GM12878 (cell line): ENCODE data around the gene GOSR1. TPM values are rescaled to one million over a fixed set of nuclear protein-coding genes. Genes with fewer than 3 reads are reported as not detected.
A peak's percentile ranks its signal among the peaks of the same experiment; 100 is the strongest.

Experiments
- ATAC-seq: fragments of 200-7000 bp; cut with Tn5 transposase; 3 replicates; pipeline ENCODE4 v1.9.1; 2020; ENCODE audit warnings: mild to moderate bottlenecking, moderate library complexity
- BruUV-seq: library from RNA; stranded (reverse); fragments of 400-500 nt; replicated peaks from 2 replicates; lab custom pipeline; 2021; lab: Mats Ljungman, UMichigan
- CTCF ChIA-PET: fragments of 300-600 bp; sonication (Branson Sonifier 250); formaldehyde crosslinking; extraction: SDS; loops from one replicate; lab custom pipeline; 2021; ENCODE audit warnings: inconsistent platforms; lab: Yijun Ruan, JAX
- POLR2A ChIA-PET: fragments of 350-600 bp; formaldehyde crosslinking; extraction: SDS; loops from one replicate; lab custom pipeline; 2021; ENCODE audit warnings: inconsistent platforms; lab: Charles Lee
- RAD21 ChIA-PET: fragments of 300-600 bp; sonication (Branson Sonifier 250); formaldehyde crosslinking; loops from one replicate; lab custom pipeline; 2023; ENCODE audit warnings: antibody characterized with exemption; ENCODE audit not compliant: unreplicated experiment; lab: Charles Lee
- SMC1A ChIA-PET: fragments of 300-600 bp; sonication (Branson Sonifier 250); formaldehyde crosslinking; loops from one replicate; lab custom pipeline; 2023; ENCODE audit not compliant: unreplicated experiment, uncharacterized antibody; lab: Charles Lee
- DNase-seq: peaks from one replicate; pipeline ENCODE4 v3.0.0-alpha.2; 2011; ENCODE audit warnings: low read depth, low spot score
- FAIRE-seq: peaks from 3 replicates; lab custom pipeline; 2011; peaks lifted over from hg19 to GRCh38; lab: Jason Lieb, UNC
- H2AFZ ChIP-seq: 2 replicates; pipeline ENCODE4 v1.6.0; 2011; ENCODE audit warnings: low read depth, low read length, control low read depth; ENCODE audit not compliant: control insufficient read depth
- H3K27ac ChIP-seq: 2 replicates; pipeline ENCODE4 v1.5.1; 2011; ENCODE audit warnings: control low read depth; ENCODE audit not compliant: control insufficient read depth, insufficient read depth
- H3K27me3 ChIP-seq, 2 experiments: replicated peaks in 1 of 2; 2 replicates each; pipeline versions ENCODE4 v1.6.0 to v1.6.1; 2011; ENCODE audit warnings: low read length in 1 of 2; ENCODE audit not compliant: control insufficient read depth in 2 of 2, insufficient read depth in 2 of 2
- H3K36me3 ChIP-seq, 2 experiments: 2 replicates each; pipeline ENCODE4 v1.5.1; 2011; ENCODE audit warnings: low read length in 1 of 2; ENCODE audit not compliant: control insufficient read depth in 2 of 2, insufficient read depth in 2 of 2
- H3K4me1 ChIP-seq: 2 replicates; pipeline ENCODE4 v1.6.1; 2011; ENCODE audit warnings: mild to moderate bottlenecking, low read length, moderate library complexity, mixed read lengths; ENCODE audit not compliant: control insufficient read depth, insufficient read depth
- H3K4me2 ChIP-seq: 2 replicates; pipeline ENCODE4 v1.6.0; 2011; ENCODE audit warnings: control low read depth; ENCODE audit not compliant: control insufficient read depth, insufficient read depth
- H3K4me3 ChIP-seq: fragments of 200-600 bp; sonication (generic); 2 replicates; pipeline ENCODE4 v1.5.1; 2016
- H3K79me2 ChIP-seq: 2 replicates; pipeline ENCODE4 v1.6.0; 2011; ENCODE audit warnings: low read length; ENCODE audit not compliant: control insufficient read depth, insufficient read depth
- H3K9ac ChIP-seq: 2 replicates; pipeline ENCODE4 v1.8.0; 2011; ENCODE audit warnings: low read length, control low read depth, mixed read lengths; ENCODE audit not compliant: control insufficient read depth, insufficient read depth
- H3K9me3 ChIP-seq: replicated peaks from 3 replicates; pipeline ENCODE4 v1.5.1; 2011; ENCODE audit warnings: mild to moderate bottlenecking, low read length; ENCODE audit not compliant: control insufficient read depth, insufficient read depth
- H4K20me1 ChIP-seq: 2 replicates; pipeline ENCODE4 v1.6.0; 2011; ENCODE audit not compliant: control insufficient read depth, insufficient read depth
- BACH1 ChIP-seq: fragments of 450-650 bp; IDR thresholded peaks from 2 replicates; pipeline ENCODE4 v1.6.1; 2017; ENCODE audit warnings: mild to moderate bottlenecking, borderline replicate concordance
- BCL11A ChIP-seq: IDR thresholded peaks from 2 replicates; pipeline ENCODE4 v1.6.1; 2011; ENCODE audit warnings: low read depth, low read length
- CBX3 ChIP-seq: fragments of 200-600 bp; sonication (generic); IDR thresholded peaks from 2 replicates; pipeline ENCODE4 v1.6.1; 2016; ENCODE audit warnings: low read depth, borderline replicate concordance
- CHD1 ChIP-seq: IDR thresholded peaks from 2 replicates; pipeline ENCODE4 v1.6.1; 2012; ENCODE audit warnings: low read depth, low read length, improper control_type of control experiment
- CHD4 ChIP-seq: fragments of 200-600 bp; sonication (generic); IDR thresholded peaks from 2 replicates; pipeline ENCODE4 v1.6.1; 2016; ENCODE audit warnings: mild to moderate bottlenecking
- ELK1 ChIP-seq: IDR thresholded peaks from 2 replicates; pipeline ENCODE4 v1.6.1; 2012; ENCODE audit warnings: low read depth, low read length, improper control_type of control experiment
- FOS ChIP-seq: IDR thresholded peaks from 3 replicates; pipeline ENCODE4 v1.6.1; 2011; ENCODE audit warnings: borderline replicate concordance; ENCODE audit not compliant: insufficient read length; ENCODE audit errors: extremely low read depth
- HSF1 ChIP-seq: fragments of 150-350 bp; IDR thresholded peaks from 2 replicates; pipeline ENCODE4 v1.6.1; 2014; ENCODE audit warnings: mild to moderate bottlenecking, low read depth, low read length
- KDM1A ChIP-seq: fragments of 200-600 bp; sonication (generic); IDR thresholded peaks from 2 replicates; pipeline ENCODE4 v1.6.1; 2016; ENCODE audit warnings: borderline replicate concordance
- LARP7 ChIP-seq: fragments of 450-650 bp; IDR thresholded peaks from 2 replicates; pipeline ENCODE4 v1.6.1; 2017; ENCODE audit warnings: mild to moderate bottlenecking
- MEF2B ChIP-seq: fragments of 450-650 bp; IDR thresholded peaks from 2 replicates; pipeline ENCODE4 v1.6.1; 2018; ENCODE audit warnings: mild to moderate bottlenecking, moderate library complexity; ENCODE audit not compliant: partially characterized antibody, poor library complexity, severe bottlenecking
- MTA3 ChIP-seq: IDR thresholded peaks from 2 replicates; pipeline ENCODE4 v1.6.1; 2012; ENCODE audit warnings: low read length, inconsistent platforms, borderline replicate concordance
- NFXL1 ChIP-seq: fragments of 450-650 bp; IDR thresholded peaks from 2 replicates; pipeline ENCODE4 v1.6.1; 2017; ENCODE audit warnings: antibody characterized with exemption, mild to moderate bottlenecking, borderline replicate concordance
- PBX3 ChIP-seq: IDR thresholded peaks from 2 replicates; pipeline ENCODE4 v1.6.1; 2011; ENCODE audit warnings: mild to moderate bottlenecking, low read depth, low read length, moderate library complexity; ENCODE audit not compliant: insufficient replicate concordance
- RB1 ChIP-seq: fragments of 450-650 bp; formaldehyde crosslinking; IDR thresholded peaks from 2 replicates; pipeline ENCODE4 v1.6.1; 2017; ENCODE audit warnings: mild to moderate bottlenecking, borderline replicate concordance
- SUZ12 ChIP-seq: fragments of 200-600 bp; sonication (generic); IDR thresholded peaks from one replicate; pipeline ENCODE4 v1.6.1; 2018; ENCODE audit warnings: antibody characterized with exemption, mild to moderate bottlenecking; ENCODE audit not compliant: unreplicated experiment
- TCF3 ChIP-seq: IDR thresholded peaks from 2 replicates; pipeline ENCODE4 v1.6.1; 2012; ENCODE audit warnings: low read depth, mild to moderate bottlenecking, low read length, borderline replicate concordance; ENCODE audit not compliant: insufficient read depth
- WGBS: methylation state at CpG from one replicate; pipeline ENCODE4 v1.1.6; 2016; ENCODE audit warnings: low lambda C conversion rate; ENCODE audit not compliant: insufficient replicate concordance, insufficient coverage; ENCODE audit errors: missing lambda C conversion rate; 5-methylcytosine and 5-hydroxymethylcytosine counted together
- in situ Hi-C: fragments of 300-500 bp; cut with MboI; formaldehyde crosslinking; loops from 9 replicates; pipeline ENCODE4 v1.14.3; 2018; ENCODE audit warnings: mixed read lengths
- intact Hi-C: fragments of 100-400 bp; cut with micrococcal nuclease; formaldehyde crosslinking; loops from one replicate; pipeline ENCODE4 v1.14.2; 2022; ENCODE audit not compliant: unreplicated experiment
- polyA plus RNA-seq, 11 experiments: library from polyadenylated mRNA; depleted of rRNA in 4 of 11; unstranded in 6 of 11; stranded (reverse) in 5 of 11; fragments of >200 nt; fragmentation: Nextera tagmentation in 4 of 11; fragmentation: Illumina TruSeq in 1 of 11; extraction: Ambion mirVana in 4 of 11; extraction: Trizol in 1 of 11; gene quantifications; 1 replicate in 1 of 11; 2 replicates in 10 of 11; pipeline versions ENCODE4 v1.2.1 to v1.2.3, GENCODE V29; 2011 to 2016; ENCODE audit warnings: inconsistent platforms in 2 of 11, missing spikeins in 2 of 11, low read depth in 1 of 11
- total RNA-seq, 4 experiments: library from RNA; depleted of rRNA in 3 of 4; stranded (reverse); fragments of >200 nt in 3 of 4; fragmentation: Illumina TruSeq in 1 of 4; extraction: Trizol in 1 of 4; gene quantifications; 2 replicates each; pipeline versions ENCODE4 v1.2.1 to v1.2.3, GENCODE V29; 2013 to 2021

The GOSR1 gene
- total and polyA plus RNA-seq, 10 of the 15 experiments (the other 5 are each of a cell fraction or from before 2014, with no cell fraction given), result 21.4 to 99.3 (median 42.9) TPM

- ChIA-PET POLR2A (no interaction called here), CTCF (interaction anchor here (1.7 to 2.6 kb wide), 2 partner anchors 9 to 10 kb away, joined by 3 to 6 read pairs; no protein-coding TSS in a partner anchor)
- no peaks in the 10 kb centered on the region for H3K9me3 ChIP-seq
- no peak overlapping the region for H3K4me3 ChIP-seq
- no peak overlapping the region for H2AFZ ChIP-seq
- in situ Hi-C loops, result no loop called here
- H3K4me1 ChIP-seq, result no peaks in the 10 kb centered on the region
- no TSS peak for BruUV-seq
- no peak overlapping the region for H3K27ac ChIP-seq
- H3K4me2 ChIP-seq, result no peak overlapping the region
- no peak for TF ChIP-seq MEF2B
- TF ChIP-seq LARP7, result no peak
- no peak for TF ChIP-seq RB1
- no peak for TF ChIP-seq PBX3
- TF ChIP-seq ELK1, result no peak
- TF ChIP-seq NFXL1, result no peak
- TF ChIP-seq KDM1A, result no peak
- TF ChIP-seq HSF1, result no peak
- TF ChIP-seq BACH1, result no peak
- TF ChIP-seq TCF3, result no peak
- TF ChIP-seq CHD4, result no peak
- TF ChIP-seq CBX3, result no peak
- no peak for TF ChIP-seq CHD1
- TF ChIP-seq MTA3, result no peak
- no peak for TF ChIP-seq SUZ12
- no peak for TF ChIP-seq BCL11A
- no peak for TF ChIP-seq FOS
- TF ChIP-seq, all 136 proteins: peak for 0
- Histone ChIP-seq H3K79me2 (no peaks in the 10 kb centered on the region), H3K27me3 (no peaks in the 10 kb centered on the region), H3K36me3 (peaks cover 5 to 9% of the 10 kb centered on the region in 2 experiments; a peak in 2 of 4 replicates), H4K20me1 (no peaks in the 10 kb centered on the region), H3K9ac (no peak overlapping the region)
- intact Hi-C loops, result no loop called here
- ChIA-PET RAD21 (no interaction called here), SMC1A (interaction anchor here (0.6 to 1.0 kb wide), 2 partner anchors 11 to 416 kb away, joined by 3 read pairs; no protein-coding TSS in a partner anchor)
- ATAC-seq (no peak), DNase-seq (no peak), FAIRE-seq (peak; percentile 13)
- 75% methylated on average over 2 of the region's 2 CpGs for WGBS
These were observed 43.2 kb downstream of the GOSR1 start for GRCh38 chr17:30520436-30520835.
